ENCODE results near the gene FAM168B. TPM values are rescaled to one million over a fixed set of nuclear protein-coding genes. Genes with fewer than 3 reads are reported as not detected.

Gene FAM168B
- polyA plus RNA-seq, 1 donor (not counting 4 experiments of a cell fraction or from before 2014, with no cell fraction given): 50.8 TPM

DNA sequence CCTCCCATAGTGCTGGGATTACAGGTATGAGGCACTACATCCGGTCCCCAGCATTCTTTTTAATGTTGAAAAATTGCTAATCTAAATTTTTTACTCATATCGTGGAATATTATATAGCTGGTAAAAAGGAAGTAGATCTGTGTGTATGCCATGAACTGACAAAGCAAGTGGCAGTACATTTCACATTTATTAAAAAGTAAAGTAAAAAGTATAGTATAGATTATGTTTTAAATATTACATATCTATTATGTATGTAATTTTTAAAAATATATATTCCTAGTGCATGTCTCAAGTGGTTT is 37.0 kb upstream of the FAM168B start:
- H3K4me3 ChIP-seq (ENCODE audit: control insufficient read depth in 2 of 3, extremely low read depth in 1 of 3, insufficient read depth in 2 of 3, low read depth in 1 of 3, low read length in 3 of 3): no peak overlapping the region
- no peak overlapping the region for H3K9ac ChIP-seq (ENCODE audit: control insufficient read depth, extremely low read depth, insufficient read depth, low read length)
- no peaks in the 10 kb centered on the region for H3K79me2 ChIP-seq (ENCODE audit: control insufficient read depth, insufficient read depth, low read length)
- H3K9me1 ChIP-seq (ENCODE audit: control insufficient read depth, extremely low read depth, insufficient read depth, low read length): no peaks in the 10 kb centered on the region
- dilution Hi-C loops (cut with MboI; ENCODE audit: extremely low pct_ligation_motif_present, low sequenced_read_pairs): no loop called here
- H3K36me3 ChIP-seq (ENCODE audit: control insufficient read depth in 2 of 2, extremely low read depth in 1 of 2, insufficient read depth in 2 of 2, low read length in 2 of 2): peaks cover 27 to 38% of the 10 kb centered on the region in 2 experiments
- TF ChIP-seq EZH2 (IDR thresholded peaks at IDR 0.05; ENCODE audit: low read length) (no peak), CTCF (optimal IDR thresholded peaks at IDR 0.05 in 1 of 3, IDR thresholded peaks at IDR 0.05 in 1 of 3, conservative IDR thresholded peaks at IDR 0.05 in 1 of 3; ENCODE audit: extremely low read depth in 1 of 3, insufficient read depth in 2 of 3, low read length in 3 of 3) (no peak)
- no peaks in the 10 kb centered on the region for H3K9me3 ChIP-seq (ENCODE audit: control insufficient read depth, low read depth, low read length)
- H3K27me3 ChIP-seq (ENCODE audit: control insufficient read depth, extremely low read depth, insufficient read depth, low read length): no peaks in the 10 kb centered on the region
- H3K4me1 ChIP-seq (ENCODE audit: control insufficient read depth, extremely low read depth, insufficient read depth, low read length): no peaks in the 10 kb centered on the region
- DNase-seq (ENCODE audit: low read depth, low spot score) (no peak), FAIRE-seq (no peak)
- H3K4me2 ChIP-seq (ENCODE audit: control insufficient read depth, extremely low read depth, insufficient read depth, low read depth, low read length): no peak overlapping the region
- H3K27ac ChIP-seq (ENCODE audit: control insufficient read depth, insufficient read depth, low read length): no peak overlapping the region
- no peak overlapping the region for H2AFZ ChIP-seq (ENCODE audit: control insufficient read depth, low read length)
- no peaks in the 10 kb centered on the region for H4K20me1 ChIP-seq (ENCODE audit: control insufficient read depth, extremely low read depth, insufficient read depth, low read length)

DNA sequence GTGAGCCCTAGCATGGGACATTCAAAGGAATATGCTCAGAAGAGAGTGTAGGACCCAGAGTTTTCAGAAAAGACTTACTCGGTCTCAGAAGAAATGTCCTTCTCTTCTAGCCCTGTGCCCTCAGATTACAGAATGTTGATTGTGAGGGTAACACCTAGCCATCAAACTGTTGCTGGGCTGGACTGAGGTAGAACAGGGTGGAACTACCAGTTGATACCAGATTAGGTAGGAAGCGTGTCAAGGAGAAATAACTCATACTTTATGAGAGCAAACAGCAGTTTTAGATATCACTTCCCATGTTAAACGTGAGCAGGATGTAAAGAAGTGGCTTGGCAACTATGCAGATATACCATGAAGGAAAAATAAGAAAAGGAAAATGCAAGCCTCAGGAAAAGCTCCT is 34.7 kb upstream of the FAM168B start:
- no peaks in the 10 kb centered on the region for H3K27me3 ChIP-seq (ENCODE audit: control insufficient read depth, extremely low read depth, insufficient read depth, low read length)
- no peak overlapping the region for H3K4me2 ChIP-seq (ENCODE audit: control insufficient read depth, extremely low read depth, insufficient read depth, low read depth, low read length)
- no peaks in the 10 kb centered on the region for H3K4me1 ChIP-seq (ENCODE audit: control insufficient read depth, extremely low read depth, insufficient read depth, low read length)
- H3K79me2 ChIP-seq (ENCODE audit: control insufficient read depth, insufficient read depth, low read length): peaks cover 13% of the 10 kb centered on the region
- H3K9me3 ChIP-seq (ENCODE audit: control insufficient read depth, low read depth, low read length): no peaks in the 10 kb centered on the region
- no peak overlapping the region for H3K9ac ChIP-seq (ENCODE audit: control insufficient read depth, extremely low read depth, insufficient read depth, low read length)
- no peaks in the 10 kb centered on the region for H3K9me1 ChIP-seq (ENCODE audit: control insufficient read depth, extremely low read depth, insufficient read depth, low read length)
- H3K27ac ChIP-seq (ENCODE audit: control insufficient read depth, insufficient read depth, low read length): no peak overlapping the region
- H3K4me3 ChIP-seq (ENCODE audit: control insufficient read depth in 2 of 3, extremely low read depth in 1 of 3, insufficient read depth in 2 of 3, low read depth in 1 of 3, low read length in 3 of 3): no peak overlapping the region
- no peak overlapping the region for H2AFZ ChIP-seq (ENCODE audit: control insufficient read depth, low read length)
- TF ChIP-seq EZH2 (IDR thresholded peaks at IDR 0.05; ENCODE audit: low read length) (no peak), CTCF (optimal IDR thresholded peaks at IDR 0.05 in 1 of 3, IDR thresholded peaks at IDR 0.05 in 1 of 3, conservative IDR thresholded peaks at IDR 0.05 in 1 of 3; ENCODE audit: extremely low read depth in 1 of 3, insufficient read depth in 2 of 3, low read length in 3 of 3) (no peak)
- peaks cover 33 to 35% of the 10 kb centered on the region in 2 experiments for H3K36me3 ChIP-seq (ENCODE audit: control insufficient read depth in 2 of 2, extremely low read depth in 1 of 2, insufficient read depth in 2 of 2, low read length in 2 of 2)
- dilution Hi-C loops (cut with MboI; ENCODE audit: extremely low pct_ligation_motif_present, low sequenced_read_pairs): no loop called here
- H4K20me1 ChIP-seq (ENCODE audit: control insufficient read depth, extremely low read depth, insufficient read depth, low read length): no peaks in the 10 kb centered on the region
- DNase-seq (ENCODE audit: low read depth, low spot score) (no peak), FAIRE-seq (no peak)

Measured in keratinocyte (primary cell).